Upper lobe of left lung (tissue), 4 donors: ENCODE results near the gene CDK6.

Experiments
- EP300 ChIP-seq, 4 donors: sonication (generic); formaldehyde crosslinking; IDR thresholded peaks; one replicate each; pipeline ENCODE4 v1.5.1; 2017; ENCODE audit warnings: antibody characterized with exemption in 4 of 4, control low read depth in 2 of 4
- POLR2A ChIP-seq, 4 donors: fragments of 450-650 bp; IDR thresholded peaks; one replicate each; pipeline ENCODE4 v1.5.1; 2016 to 2017; ENCODE audit warnings: antibody characterized with exemption in 4 of 4, mild to moderate bottlenecking in 2 of 4
- TF ChIP-seq, protein P1 (sequence below), 6 experiments: fragments of 450-650 bp in 4 of 6; fragments of 200-600 bp in 2 of 6; sonication (generic) in 2 of 6; IDR thresholded peaks; one replicate each; pipeline ENCODE4 v1.5.1; 2016 to 2019; ENCODE audit warnings: antibody characterized with exemption in 6 of 6

DNA sequence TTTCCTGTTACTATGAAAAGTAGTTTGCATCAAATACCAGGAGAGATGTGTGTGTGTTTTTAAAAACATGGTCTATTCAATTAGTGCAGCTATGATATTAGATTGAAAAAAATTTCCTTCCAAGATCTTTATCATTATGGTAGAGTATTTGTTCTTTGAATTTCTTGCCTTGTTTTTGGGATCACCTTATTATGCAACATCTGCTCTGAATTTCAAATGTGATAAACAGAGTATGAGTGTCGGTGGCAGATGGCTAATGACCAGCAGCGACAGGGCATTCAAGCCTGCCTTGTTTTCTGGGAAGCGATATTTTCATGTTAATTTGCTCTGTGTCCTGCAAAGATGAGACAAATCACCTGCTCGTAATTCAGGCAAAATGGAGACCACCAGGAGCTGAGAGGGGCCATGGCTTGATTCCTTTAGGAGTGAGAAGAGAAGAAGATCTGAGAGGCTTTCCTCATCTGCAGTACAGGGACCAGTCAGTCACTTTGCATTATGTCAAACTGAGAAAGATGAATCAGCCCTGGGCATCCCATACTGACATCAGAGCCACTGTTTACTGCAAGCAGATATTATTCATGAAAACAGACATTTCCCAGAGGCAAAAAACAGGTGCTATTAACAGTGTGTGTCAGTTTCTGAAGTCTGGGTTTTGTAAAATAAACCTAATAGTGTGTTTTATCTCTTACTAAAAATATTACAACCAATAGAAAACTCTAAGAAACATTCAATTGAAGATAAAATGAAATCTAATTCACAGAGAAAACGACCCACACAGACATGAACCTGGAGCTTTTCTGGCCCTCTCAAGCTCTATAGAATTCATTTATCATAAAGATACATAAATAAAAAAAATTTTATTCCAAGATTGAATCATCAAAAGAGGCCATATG lies 67.6 kb downstream of the CDK6 start:
- no peak for TF ChIP-seq POLR2A (IDR thresholded peaks at IDR 0.05)
- TF ChIP-seq, protein P1, sequence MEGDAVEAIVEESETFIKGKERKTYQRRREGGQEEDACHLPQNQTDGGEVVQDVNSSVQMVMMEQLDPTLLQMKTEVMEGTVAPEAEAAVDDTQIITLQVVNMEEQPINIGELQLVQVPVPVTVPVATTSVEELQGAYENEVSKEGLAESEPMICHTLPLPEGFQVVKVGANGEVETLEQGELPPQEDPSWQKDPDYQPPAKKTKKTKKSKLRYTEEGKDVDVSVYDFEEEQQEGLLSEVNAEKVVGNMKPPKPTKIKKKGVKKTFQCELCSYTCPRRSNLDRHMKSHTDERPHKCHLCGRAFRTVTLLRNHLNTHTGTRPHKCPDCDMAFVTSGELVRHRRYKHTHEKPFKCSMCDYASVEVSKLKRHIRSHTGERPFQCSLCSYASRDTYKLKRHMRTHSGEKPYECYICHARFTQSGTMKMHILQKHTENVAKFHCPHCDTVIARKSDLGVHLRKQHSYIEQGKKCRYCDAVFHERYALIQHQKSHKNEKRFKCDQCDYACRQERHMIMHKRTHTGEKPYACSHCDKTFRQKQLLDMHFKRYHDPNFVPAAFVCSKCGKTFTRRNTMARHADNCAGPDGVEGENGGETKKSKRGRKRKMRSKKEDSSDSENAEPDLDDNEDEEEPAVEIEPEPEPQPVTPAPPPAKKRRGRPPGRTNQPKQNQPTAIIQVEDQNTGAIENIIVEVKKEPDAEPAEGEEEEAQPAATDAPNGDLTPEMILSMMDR (IDR thresholded peaks at IDR 0.05) = no peak
- TF ChIP-seq EP300 (IDR thresholded peaks at IDR 0.05) = no peak
